ENCODE measurements around the gene CHMP6.

The CHMP6 gene

GRCh38 chr17:80956321-80957190, 35.1 kb upstream of the CHMP6 start:
- no peak for DNase-seq

GRCh38 chr17:80957461-80957941, 34.1 kb upstream of the CHMP6 start:
- DNase-seq, result no peak

- DNase-seq, result peak; percentile 30
Observed at GRCh38 chr17:80959330-80960036, 32.2 kb upstream of the CHMP6 start.

- no peak for DNase-seq
Observed at GRCh38 chr17:80960037-80960796, 31.4 kb upstream of the CHMP6 start.

GRCh38 chr17:80960797-80961452, 30.7 kb upstream of the CHMP6 start:
- no peak for DNase-seq

GRCh38 chr17:80961541-80962330, 29.9 kb upstream of the CHMP6 start:
- DNase-seq, result no peak

- no peak for DNase-seq
Observed at GRCh38 chr17:80962356-80963329, 29.0 kb upstream of the CHMP6 start.

- DNase-seq, result no peak
Observed at GRCh38 chr17:80963812-80964543, 27.7 kb upstream of the CHMP6 start.

GRCh38 chr17:80964544-80964856, 27.1 kb upstream of the CHMP6 start:
- DNase-seq, result no peak

GRCh38 chr17:80964859-80965580, 26.6 kb upstream of the CHMP6 start:
- no peak for DNase-seq

- no peak for DNase-seq
Observed at GRCh38 chr17:80965606-80966005, 26.0 kb upstream of the CHMP6 start.

GRCh38 chr17:80967404-80967872, 24.2 kb upstream of the CHMP6 start:
- DNase-seq, result no peak

- peak; percentile 32 for DNase-seq
Observed at GRCh38 chr17:80968602-80969029, 23.0 kb upstream of the CHMP6 start.

- DNase-seq, result no peak
Observed at GRCh38 chr17:80969030-80969673, 22.5 kb upstream of the CHMP6 start.

GRCh38 chr17:80969674-80970043, 22.0 kb upstream of the CHMP6 start:
- no peak for DNase-seq

- DNase-seq, result no peak
Observed at GRCh38 chr17:80970044-80970761, 21.4 kb upstream of the CHMP6 start.

GRCh38 chr17:80970762-80971703, 20.6 kb upstream of the CHMP6 start:
- DNase-seq, result no peak

All from DMS79 treated with DMSO at 0.1 percent for 48 hours (cell line).